ENCODE data around the gene DPPA2. TPM values are rescaled to one million over a fixed set of nuclear protein-coding genes. Genes with fewer than 3 reads are reported as not detected.

Gene DPPA2, protein sequence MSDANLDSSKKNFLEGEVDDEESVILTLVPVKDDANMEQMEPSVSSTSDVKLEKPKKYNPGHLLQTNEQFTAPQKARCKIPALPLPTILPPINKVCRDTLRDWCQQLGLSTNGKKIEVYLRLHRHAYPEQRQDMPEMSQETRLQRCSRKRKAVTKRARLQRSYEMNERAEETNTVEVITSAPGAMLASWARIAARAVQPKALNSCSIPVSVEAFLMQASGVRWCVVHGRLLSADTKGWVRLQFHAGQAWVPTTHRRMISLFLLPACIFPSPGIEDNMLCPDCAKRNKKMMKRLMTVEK
- total RNA-seq, result not detected in 2 replicates

DNA sequence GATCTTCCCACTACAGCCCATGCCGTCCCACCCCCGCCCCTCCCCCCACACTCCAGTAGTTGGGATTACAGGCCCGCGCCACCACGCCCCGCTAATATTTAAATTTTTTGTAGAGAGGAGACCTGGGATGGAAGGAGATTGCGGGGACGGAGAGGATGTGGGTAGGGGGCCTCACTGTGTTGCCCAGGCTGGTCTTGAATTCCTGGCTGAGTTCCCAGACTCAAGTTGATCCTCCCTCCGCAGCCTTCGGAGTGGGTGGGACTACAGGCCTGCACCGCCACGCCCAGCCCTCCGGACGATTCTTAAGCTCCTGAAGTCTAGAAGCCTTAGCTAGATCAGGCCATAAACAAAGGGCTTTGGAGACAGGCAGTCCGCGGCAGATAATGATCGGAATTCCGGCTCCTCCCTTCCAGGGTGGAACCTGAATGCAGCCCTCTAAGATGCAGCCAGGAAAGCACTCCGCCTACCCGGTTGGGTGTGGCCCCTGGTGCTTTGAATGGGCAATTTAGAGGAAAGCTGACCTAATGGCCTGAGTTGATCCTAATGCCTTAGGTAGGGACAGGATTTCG is at the start of gene DPPA2:
DPPA2 (minus strand) TSS at position 356 of the 569 bp plus-strand sequence. CDS start 1,975 bp downstream, outside the sequence.

DNA sequence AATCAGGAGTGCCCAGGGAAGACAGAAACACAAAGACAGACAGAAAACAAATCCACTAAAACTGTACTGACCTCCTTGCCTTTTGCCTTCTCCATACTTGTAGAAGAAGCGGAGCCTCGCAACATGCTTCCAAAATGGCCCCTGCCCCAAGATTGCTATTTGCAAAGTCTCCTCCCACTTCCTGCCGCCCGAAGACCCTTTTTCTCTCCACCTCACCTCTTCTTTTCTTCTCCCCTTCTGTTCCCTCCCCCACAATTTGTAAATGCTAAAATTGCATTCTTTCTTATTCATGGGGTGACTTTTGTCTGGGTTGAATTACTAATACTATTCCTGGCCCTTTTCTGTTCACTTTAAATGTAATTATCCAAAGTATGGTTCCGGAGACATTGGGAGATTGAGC is 21.1 kb upstream of the DPPA2 start, which contains the start of gene DPPA4:
DPPA4 (minus strand) TSS at position 154 of the 400 bp plus-strand sequence; CDS start at position 125, 29 bp downstream.

Other genes with a start within 250 kb of the DPPA2 start
- not detected in 2 replicates for gene MORC1, start 198.4 kb downstream of the DPPA2 start, total RNA-seq
- gene C3orf85, start 179.8 kb downstream of the DPPA2 start, total RNA-seq, result not detected in 2 replicates
- gene DPPA4, start 21.0 kb upstream of the DPPA2 start, total RNA-seq, result under 0.01 TPM in 1 of 2 replicates, not detected in the other

Measured in regular cardiac myocyte (primary cell).